ENCODE results near the gene CDH13.

The CDH13 gene

DNA sequence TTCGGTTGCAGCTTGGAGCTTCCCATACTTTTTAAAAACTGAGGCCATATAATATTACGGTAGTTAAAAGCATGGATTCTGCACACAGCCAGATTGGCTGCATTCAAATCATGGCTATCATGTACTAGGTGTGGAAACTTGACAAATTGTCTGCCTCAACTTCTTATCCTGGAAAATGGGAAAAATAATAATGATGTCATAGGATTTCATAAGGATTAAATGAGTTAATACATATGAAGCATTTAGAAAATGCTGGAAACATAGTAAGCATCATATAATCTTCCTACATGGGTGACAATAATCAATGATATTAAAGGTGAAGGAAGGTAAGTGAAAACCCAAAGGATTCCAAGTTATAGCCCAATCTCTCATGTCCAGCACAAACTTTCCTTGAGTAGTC lies 592.5 kb downstream of the CDH13 start:
- no peak for TF ChIP-seq ZNF8 (CRISPR knock-in tag; IDR thresholded peaks at IDR 0.05)
- no peak for TF ChIP-seq SNAI2 (CRISPR knock-in tag; IDR thresholded peaks at IDR 0.05)
- TF ChIP-seq TOX (CRISPR knock-in tag; IDR thresholded peaks at IDR 0.05; ENCODE audit: borderline replicate concordance) = no peak
- TF ChIP-seq OSR1 (CRISPR knock-in tag; IDR thresholded peaks at IDR 0.05) = no peak
- no peak for TF ChIP-seq ZC3H10 (CRISPR knock-in tag; IDR thresholded peaks at IDR 0.05)
- TF ChIP-seq ZFP30 (CRISPR knock-in tag; IDR thresholded peaks at IDR 0.05) = no peak
- TF ChIP-seq ZNF70 (CRISPR knock-in tag; IDR thresholded peaks at IDR 0.05) = no peak
- no peak for TF ChIP-seq BACH2 (CRISPR knock-in tag; IDR thresholded peaks at IDR 0.05; ENCODE audit: borderline replicate concordance)
- TF ChIP-seq, protein P1, sequence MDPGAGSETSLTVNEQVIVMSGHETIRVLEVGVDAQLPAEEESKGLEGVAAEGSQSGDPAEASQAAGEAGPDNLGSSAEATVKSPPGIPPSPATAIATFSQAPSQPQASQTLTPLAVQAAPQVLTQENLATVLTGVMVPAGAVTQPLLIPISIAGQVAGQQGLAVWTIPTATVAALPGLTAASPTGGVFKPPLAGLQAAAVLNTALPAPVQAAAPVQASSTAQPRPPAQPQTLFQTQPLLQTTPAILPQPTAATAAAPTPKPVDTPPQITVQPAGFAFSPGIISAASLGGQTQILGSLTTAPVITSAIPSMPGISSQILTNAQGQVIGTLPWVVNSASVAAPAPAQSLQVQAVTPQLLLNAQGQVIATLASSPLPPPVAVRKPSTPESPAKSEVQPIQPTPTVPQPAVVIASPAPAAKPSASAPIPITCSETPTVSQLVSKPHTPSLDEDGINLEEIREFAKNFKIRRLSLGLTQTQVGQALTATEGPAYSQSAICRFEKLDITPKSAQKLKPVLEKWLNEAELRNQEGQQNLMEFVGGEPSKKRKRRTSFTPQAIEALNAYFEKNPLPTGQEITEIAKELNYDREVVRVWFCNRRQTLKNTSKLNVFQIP (CRISPR knock-in tag; IDR thresholded peaks at IDR 0.05; ENCODE audit: borderline replicate concordance, low read depth) = no peak
- no peak for TF ChIP-seq ZNF565 (CRISPR knock-in tag; conservative IDR thresholded peaks at IDR 0.05; ENCODE audit: low read depth)
- no peak for TF ChIP-seq ZFP3 (CRISPR knock-in tag; IDR thresholded peaks at IDR 0.05)
- TF ChIP-seq RARB (CRISPR knock-in tag; IDR thresholded peaks at IDR 0.05) = no peak
- no peak for ATAC-seq

DNA sequence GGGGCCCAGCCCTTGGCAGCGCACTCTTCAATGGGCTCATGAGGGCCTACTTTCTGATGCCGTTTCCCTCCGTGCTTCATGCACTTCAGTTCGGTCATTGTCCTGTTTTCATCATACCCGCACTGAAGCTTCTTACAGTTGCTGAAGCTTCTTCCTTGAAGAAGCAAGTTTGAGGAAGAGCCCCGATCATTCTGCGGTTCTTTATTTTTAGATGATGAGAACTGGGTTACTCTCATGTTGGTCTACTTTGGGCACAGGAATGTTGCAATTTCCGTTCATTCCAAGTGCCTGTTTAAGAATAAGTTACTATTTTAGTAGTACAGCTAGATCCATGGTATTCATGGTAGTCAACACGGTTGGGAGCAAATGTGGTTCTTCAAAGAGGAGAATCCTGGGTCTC lies 593.3 kb downstream of the CDH13 start:
- TF ChIP-seq RARB (CRISPR knock-in tag; IDR thresholded peaks at IDR 0.05) (no peak), ZNF565 (CRISPR knock-in tag; conservative IDR thresholded peaks at IDR 0.05; ENCODE audit: low read depth) (no peak), ZNF8 (CRISPR knock-in tag; IDR thresholded peaks at IDR 0.05) (no peak), BACH2 (CRISPR knock-in tag; IDR thresholded peaks at IDR 0.05; ENCODE audit: borderline replicate concordance) (no peak), SNAI2 (CRISPR knock-in tag; IDR thresholded peaks at IDR 0.05) (no peak), ZFP3 (CRISPR knock-in tag; IDR thresholded peaks at IDR 0.05) (no peak), PPARA (CRISPR knock-in tag; IDR thresholded peaks at IDR 0.05; ENCODE audit: borderline replicate concordance) (no peak)
- TF ChIP-seq, protein P1 (CRISPR knock-in tag; IDR thresholded peaks at IDR 0.05; ENCODE audit: borderline replicate concordance, low read depth) = no peak
- ATAC-seq = no peak

DNA sequence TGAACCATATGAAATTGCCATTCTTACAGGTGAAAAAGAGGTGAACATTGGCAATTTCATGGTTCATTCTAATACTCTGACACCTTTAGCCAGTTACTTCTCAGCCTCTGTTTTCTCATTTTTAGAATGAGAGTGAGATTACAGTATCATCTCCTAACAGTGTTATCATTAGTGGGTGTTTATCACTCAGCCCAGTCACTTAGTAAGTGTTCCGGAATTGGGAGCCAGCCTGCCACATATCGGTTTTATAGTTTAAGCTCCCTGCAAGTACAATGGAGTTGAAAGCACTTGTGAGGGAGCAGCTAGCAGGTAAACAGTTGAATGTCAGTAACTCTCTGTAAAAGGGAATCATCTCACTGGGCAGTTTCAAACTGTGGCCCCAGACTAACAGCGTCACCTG lies 597.9 kb downstream of the CDH13 start:
- TF ChIP-seq TCF4 (CRISPR knock-in tag; IDR thresholded peaks at IDR 0.05; ENCODE audit: borderline replicate concordance) (no peak), CSDC2 (CRISPR knock-in tag; IDR thresholded peaks at IDR 0.05) (no peak), TOX (CRISPR knock-in tag; IDR thresholded peaks at IDR 0.05; ENCODE audit: borderline replicate concordance) (no peak), GLIS3 (CRISPR knock-in tag; IDR thresholded peaks at IDR 0.05) (no peak), RARB (CRISPR knock-in tag; IDR thresholded peaks at IDR 0.05) (no peak), OSR1 (CRISPR knock-in tag; IDR thresholded peaks at IDR 0.05) (no peak), ZNF70 (CRISPR knock-in tag; IDR thresholded peaks at IDR 0.05) (no peak), ZNF8 (CRISPR knock-in tag; IDR thresholded peaks at IDR 0.05) (no peak)
- TF ChIP-seq, protein P2, sequence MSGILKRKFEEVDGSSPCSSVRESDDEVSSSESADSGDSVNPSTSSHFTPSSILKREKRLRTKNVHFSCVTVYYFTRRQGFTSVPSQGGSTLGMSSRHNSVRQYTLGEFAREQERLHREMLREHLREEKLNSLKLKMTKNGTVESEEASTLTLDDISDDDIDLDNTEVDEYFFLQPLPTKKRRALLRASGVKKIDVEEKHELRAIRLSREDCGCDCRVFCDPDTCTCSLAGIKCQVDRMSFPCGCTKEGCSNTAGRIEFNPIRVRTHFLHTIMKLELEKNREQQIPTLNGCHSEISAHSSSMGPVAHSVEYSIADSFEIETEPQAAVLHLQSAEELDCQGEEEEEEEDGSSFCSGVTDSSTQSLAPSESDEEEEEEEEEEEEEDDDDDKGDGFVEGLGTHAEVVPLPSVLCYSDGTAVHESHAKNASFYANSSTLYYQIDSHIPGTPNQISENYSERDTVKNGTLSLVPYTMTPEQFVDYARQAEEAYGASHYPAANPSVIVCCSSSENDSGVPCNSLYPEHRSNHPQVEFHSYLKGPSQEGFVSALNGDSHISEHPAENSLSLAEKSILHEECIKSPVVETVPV (CRISPR knock-in tag; IDR thresholded peaks at IDR 0.05) = no peak
- TF ChIP-seq, protein P1 (CRISPR knock-in tag; IDR thresholded peaks at IDR 0.05; ENCODE audit: borderline replicate concordance, low read depth) = no peak
- no peak for ATAC-seq

DNA sequence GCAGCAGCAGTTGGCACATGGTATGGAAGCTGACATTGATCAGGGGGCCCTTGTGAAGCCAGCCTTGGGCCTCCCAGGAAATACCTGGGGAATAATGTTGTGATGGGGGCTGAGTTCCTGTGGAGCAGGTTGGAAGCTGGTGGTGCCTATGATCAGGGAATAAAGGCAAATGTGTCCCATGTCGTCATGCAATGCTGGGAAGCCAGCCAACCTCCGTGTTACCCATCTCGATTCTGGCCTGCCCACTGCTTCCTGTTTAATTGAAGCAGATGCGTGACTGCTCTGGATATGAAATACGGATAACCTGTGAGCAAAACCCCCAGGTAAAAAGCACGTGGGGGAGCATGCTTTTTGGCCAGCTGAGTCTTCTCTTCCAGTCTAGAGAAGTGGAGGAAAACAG lies 600.6 kb downstream of the CDH13 start:
- no peak for ATAC-seq
- TF ChIP-seq TOX (CRISPR knock-in tag; IDR thresholded peaks at IDR 0.05; ENCODE audit: borderline replicate concordance) (no peak), ZFP3 (CRISPR knock-in tag; IDR thresholded peaks at IDR 0.05) (no peak), SNAI2 (CRISPR knock-in tag; IDR thresholded peaks at IDR 0.05) (no peak), OSR1 (CRISPR knock-in tag; IDR thresholded peaks at IDR 0.05) (no peak), RARB (CRISPR knock-in tag; IDR thresholded peaks at IDR 0.05) (no peak), GLIS3 (CRISPR knock-in tag; IDR thresholded peaks at IDR 0.05) (no peak), ESRRG (CRISPR knock-in tag; IDR thresholded peaks at IDR 0.05) (no peak), ISL1 (CRISPR knock-in tag; IDR thresholded peaks at IDR 0.05) (no peak), ZFP30 (CRISPR knock-in tag; IDR thresholded peaks at IDR 0.05) (no peak), ARNTL (CRISPR knock-in tag; IDR thresholded peaks at IDR 0.05; ENCODE audit: borderline replicate concordance, low read depth) (no peak), ZNF70 (CRISPR knock-in tag; IDR thresholded peaks at IDR 0.05) (no peak), CSDC2 (CRISPR knock-in tag; IDR thresholded peaks at IDR 0.05) (no peak)
- TF ChIP-seq, protein P2 (CRISPR knock-in tag; IDR thresholded peaks at IDR 0.05) = no peak
- TF ChIP-seq, protein P3, sequence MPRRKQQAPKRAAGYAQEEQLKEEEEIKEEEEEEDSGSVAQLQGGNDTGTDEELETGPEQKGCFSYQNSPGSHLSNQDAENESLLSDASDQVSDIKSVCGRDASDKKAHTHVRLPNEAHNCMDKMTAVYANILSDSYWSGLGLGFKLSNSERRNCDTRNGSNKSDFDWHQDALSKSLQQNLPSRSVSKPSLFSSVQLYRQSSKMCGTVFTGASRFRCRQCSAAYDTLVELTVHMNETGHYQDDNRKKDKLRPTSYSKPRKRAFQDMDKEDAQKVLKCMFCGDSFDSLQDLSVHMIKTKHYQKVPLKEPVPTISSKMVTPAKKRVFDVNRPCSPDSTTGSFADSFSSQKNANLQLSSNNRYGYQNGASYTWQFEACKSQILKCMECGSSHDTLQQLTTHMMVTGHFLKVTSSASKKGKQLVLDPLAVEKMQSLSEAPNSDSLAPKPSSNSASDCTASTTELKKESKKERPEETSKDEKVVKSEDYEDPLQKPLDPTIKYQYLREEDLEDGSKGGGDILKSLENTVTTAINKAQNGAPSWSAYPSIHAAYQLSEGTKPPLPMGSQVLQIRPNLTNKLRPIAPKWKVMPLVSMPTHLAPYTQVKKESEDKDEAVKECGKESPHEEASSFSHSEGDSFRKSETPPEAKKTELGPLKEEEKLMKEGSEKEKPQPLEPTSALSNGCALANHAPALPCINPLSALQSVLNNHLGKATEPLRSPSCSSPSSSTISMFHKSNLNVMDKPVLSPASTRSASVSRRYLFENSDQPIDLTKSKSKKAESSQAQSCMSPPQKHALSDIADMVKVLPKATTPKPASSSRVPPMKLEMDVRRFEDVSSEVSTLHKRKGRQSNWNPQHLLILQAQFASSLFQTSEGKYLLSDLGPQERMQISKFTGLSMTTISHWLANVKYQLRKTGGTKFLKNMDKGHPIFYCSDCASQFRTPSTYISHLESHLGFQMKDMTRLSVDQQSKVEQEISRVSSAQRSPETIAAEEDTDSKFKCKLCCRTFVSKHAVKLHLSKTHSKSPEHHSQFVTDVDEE (CRISPR knock-in tag; IDR thresholded peaks at IDR 0.05) = no peak
- TF ChIP-seq, protein P4, sequence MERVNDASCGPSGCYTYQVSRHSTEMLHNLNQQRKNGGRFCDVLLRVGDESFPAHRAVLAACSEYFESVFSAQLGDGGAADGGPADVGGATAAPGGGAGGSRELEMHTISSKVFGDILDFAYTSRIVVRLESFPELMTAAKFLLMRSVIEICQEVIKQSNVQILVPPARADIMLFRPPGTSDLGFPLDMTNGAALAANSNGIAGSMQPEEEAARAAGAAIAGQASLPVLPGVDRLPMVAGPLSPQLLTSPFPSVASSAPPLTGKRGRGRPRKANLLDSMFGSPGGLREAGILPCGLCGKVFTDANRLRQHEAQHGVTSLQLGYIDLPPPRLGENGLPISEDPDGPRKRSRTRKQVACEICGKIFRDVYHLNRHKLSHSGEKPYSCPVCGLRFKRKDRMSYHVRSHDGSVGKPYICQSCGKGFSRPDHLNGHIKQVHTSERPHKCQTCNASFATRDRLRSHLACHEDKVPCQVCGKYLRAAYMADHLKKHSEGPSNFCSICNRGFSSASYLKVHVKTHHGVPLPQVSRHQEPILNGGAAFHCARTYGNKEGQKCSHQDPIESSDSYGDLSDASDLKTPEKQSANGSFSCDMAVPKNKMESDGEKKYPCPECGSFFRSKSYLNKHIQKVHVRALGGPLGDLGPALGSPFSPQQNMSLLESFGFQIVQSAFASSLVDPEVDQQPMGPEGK (CRISPR knock-in tag; IDR thresholded peaks at IDR 0.05; ENCODE audit: borderline replicate concordance) = no peak

All from SK-N-SH treated with all-trans-retinoic acid at 6 μM for 48 hours (cell line).